DMS114 treated with DMSO at 0.1 percent for 48 hours (cell line): ENCODE data around the gene PTPRN2.

Source experiments
- DNase-seq: peaks from one replicate; lab custom pipeline; 2025; ENCODE audit not compliant: unreplicated experiment; lab: John Stamatoyannopoulos, UW

Gene PTPRN2

GRCh38 chr7:157687845-157688532 is 899.6 kb downstream of the PTPRN2 start:
- no peak for DNase-seq

- no peak for DNase-seq
Measured at GRCh38 chr7:157687158-157687557, 900.5 kb downstream of the PTPRN2 start.

GRCh38 chr7:157686285-157686894 is 901.2 kb downstream of the PTPRN2 start:
- DNase-seq: no peak

DNA sequence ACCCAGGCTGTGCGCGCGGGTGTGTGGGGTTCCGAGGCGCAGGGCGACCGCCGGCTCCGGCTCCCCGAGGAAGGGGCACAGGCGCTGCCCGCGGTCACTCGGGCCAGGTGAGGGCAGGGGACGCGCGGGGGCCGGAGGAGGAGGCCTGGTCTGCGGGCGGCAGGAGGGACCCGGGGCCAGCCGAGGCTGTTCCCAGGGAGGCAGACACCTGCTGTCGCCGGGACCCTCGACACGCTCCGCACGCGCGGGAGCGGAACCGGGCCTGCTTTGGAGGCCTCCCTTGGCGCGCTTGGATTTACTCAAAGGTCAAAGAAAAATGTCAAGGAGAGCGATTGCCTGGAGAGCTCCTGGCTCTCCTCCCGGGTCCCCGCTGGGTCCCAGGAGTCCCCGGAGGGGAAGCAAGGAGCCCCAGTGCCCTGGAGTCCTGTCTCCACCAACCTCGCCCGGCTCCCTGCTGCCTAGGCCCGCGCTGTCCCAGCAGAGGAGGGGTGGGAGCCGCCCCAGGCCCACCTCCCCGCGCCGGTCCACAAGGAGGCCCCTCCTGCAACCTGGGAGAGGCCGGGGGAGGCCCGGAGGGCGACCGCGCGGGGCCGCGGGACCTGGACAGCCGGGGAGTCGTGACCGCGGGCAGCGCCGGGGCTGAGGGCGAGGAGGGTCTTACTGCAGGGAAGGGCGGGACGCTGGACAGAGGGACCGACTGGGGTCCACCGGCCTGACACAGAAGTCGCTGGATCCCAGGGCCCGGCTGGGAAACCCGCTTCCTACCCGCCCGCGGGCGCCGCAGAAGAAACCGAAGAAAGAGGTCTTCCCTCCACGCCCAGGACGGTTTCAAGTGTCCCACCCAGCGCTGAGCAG is 902.0 kb downstream of the PTPRN2 start:
- DNase-seq: no peak

DNA sequence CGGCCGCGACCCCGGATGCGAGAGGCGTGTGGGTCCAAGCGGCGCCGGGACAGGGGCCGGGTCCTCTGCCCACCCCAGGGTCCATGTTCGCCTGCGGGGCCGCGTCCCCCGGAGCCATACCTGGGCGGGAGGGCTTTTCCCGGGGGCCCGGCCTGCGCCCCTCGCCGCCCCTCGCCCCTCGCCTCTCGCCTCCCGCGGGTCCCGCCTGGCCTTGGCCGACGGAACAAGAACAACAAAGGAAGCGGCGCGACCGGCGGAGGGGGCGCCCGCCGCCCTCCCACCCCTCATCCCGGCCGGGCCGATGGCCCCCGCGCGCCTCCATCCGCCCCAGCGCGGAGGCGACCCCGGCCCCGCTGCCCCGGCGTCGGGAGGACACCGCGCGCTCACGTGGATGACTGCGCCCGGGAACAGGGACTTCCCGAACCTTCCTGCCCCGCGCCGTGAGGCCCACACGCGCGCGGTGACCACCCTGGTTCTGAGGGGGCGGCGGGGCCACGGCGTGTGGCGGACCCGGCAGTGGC is 902.7 kb downstream of the PTPRN2 start:
- DNase-seq: no peak

- DNase-seq: no peak
Measured at GRCh38 chr7:157684157-157684908, 903.3 kb downstream of the PTPRN2 start.

GRCh38 chr7:157683747-157684156 is 903.9 kb downstream of the PTPRN2 start:
- no peak for DNase-seq

- no peak for DNase-seq
Measured at GRCh38 chr7:157682946-157683746, 904.5 kb downstream of the PTPRN2 start.

DNA sequence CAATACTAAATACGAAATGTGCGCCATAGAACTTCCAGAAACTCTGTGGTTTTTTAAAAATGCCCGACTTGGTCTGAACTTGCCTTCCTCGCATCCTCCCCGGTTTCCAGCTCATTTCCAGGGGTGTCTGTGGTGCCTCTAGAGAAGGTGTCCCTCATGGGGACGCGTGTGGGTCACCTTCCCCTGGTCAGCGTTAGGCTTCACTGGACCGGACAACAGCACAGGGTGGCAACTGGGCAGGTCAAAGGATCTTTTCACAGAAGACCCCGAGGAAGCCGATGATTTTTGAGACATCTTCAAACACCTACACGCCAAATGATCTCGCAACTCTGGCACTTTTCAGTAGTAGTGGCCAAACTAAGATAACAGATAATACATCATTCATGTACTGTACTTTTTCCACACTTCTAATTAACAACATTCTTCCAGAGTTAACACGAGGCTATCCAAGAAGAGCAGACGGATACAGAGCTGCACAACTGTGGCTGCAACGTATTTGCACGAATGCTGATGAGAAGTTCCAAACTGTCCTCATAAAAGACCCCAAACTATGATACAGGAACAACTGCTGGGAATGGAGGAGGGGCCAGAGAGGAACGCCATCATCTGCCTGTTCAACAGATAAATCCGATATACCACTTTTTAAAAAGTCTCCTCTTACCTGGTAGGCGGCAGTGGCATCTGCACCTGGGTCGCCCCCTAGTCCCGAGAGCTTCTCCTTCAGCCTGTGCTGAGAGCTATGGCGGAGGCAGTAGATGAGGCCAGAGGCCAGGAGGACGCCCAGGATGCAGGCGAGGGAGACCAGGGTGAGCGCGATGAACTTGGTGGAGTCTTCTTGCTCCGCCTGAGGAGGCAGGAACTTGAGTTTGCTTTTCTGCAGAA is 905.3 kb downstream of the PTPRN2 start:
- DNase-seq: no peak

DNA sequence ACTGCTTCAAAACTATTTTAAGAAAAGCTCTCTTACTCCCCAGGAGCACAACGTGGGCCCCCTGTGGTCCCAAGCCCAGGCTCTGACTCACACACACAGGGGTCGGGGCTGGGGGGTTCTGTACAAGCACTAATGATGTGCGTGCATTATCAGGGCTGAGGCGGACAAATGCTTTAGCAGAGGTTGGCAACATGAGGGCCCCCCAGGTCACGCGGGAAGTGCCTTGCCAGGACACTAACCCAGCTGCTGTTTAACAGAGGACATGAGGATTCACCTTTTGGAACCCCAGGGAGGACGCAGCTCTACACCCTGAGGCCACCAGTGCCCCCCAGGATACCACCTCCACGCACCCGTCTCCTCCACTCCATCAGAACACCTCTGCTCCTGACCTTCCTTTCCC is 908.0 kb downstream of the PTPRN2 start:
- no peak for DNase-seq

DNA sequence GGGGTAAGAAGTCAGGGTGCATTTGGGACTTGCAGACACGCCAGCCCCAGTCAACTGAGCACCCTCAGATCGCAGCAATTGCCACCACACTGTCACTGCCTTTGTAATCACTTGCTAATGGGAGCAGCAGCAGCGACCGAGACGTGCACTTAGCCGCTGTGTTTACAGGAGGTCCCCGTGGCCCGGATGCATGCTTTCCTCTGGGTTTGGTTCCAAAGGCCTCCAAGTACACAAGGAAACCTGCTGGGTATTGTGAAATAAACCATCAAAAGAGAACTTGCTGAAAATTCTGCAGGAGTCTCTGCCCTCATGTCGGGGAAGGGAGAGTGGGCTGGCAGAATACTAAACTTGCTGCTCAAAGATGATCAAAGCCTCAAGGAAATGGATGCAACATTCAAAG is 909.1 kb downstream of the PTPRN2 start:
- DNase-seq: no peak

DNA sequence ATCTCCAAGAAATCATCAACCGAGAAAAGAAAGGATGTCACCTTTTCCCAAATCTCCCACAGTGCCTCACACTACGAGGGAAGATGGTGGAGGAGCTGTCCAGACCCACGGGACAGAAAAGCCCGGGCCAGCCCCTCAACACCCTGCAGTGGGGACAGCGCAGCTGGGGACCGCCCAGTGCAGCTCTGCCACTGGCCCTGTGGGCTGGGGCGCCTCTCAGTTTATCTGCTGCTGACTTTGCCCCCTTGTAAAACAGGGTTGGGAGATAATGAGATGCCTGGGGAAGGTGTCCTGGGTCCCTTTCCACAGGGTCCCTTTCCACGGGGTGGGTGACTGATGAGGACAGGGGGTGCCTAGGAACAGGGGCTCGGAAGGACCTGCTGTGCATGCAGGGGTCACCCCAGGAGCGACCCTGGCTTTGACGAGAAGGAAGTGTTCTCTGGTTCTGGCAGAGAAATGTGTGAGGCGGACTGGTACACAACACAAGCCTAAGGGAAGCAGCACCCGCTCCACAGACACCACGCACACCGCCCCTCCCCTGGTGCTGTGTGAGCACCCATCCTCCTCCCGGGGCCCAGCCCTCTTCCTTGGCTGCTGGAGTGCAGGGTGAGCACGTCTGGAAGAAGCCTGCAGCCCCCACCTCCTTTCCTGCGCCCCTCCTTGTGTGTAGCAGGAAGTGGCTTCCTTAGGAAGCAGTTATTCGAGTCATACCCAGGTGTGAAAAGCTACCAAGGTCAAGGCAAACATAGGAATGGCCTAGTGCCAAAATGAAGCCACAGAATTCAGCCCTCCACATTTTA is 911.0 kb downstream of the PTPRN2 start:
- DNase-seq: no peak

GRCh38 chr7:157676001-157676400 is 911.6 kb downstream of the PTPRN2 start:
- no peak for DNase-seq

GRCh38 chr7:157675427-157675927 is 912.1 kb downstream of the PTPRN2 start:
- no peak for DNase-seq

DNA sequence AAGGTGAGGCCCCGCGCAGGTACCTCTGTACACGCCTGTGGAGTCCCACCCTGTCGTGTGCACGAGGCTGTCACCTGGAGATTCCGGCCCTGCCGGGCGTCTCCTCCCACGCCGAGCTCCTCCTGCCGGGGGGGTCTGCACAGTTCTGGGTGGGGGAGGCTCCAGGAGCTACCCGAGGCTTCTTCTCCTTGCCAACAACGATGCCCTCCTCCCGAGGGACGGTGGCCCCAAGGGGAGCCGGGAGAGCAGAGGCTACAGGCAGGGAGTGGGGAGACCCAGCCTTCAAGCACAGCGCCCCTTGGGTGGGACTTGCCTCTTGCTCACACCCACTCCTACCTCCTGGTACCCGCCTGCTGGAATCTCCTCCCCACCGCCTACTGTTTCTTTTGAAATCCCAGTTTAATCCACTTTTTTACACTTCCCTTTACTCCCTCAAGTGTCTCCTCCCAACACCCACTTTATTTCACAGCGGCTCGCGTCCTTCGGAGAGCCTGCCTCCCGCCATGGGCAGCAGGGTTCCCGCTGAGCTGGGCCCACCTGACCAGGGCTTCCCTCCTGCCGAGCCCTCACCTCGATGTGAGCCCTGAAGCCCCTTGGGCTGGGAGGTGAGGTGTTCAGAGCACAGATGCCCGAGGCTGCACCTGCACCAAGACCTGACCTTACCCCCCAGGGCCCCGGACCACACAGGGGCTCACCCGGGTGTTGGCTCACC is 912.8 kb downstream of the PTPRN2 start:
- no peak for DNase-seq

GRCh38 chr7:157674027-157674714 is 913.5 kb downstream of the PTPRN2 start:
- DNase-seq: no peak

GRCh38 chr7:157673573-157673972 is 914.0 kb downstream of the PTPRN2 start:
- DNase-seq: no peak
